Activated T-cell treated with anti-CD3 and anti-CD28 coated beads, Interleukin-2, amount 50 U/mL, for 72 hours (primary cell): ENCODE measurements around the gene BUD23. TPM values are rescaled to one million over a fixed set of nuclear protein-coding genes. Genes with fewer than 3 reads are reported as not detected.
A peak's percentile ranks its signal among the peaks of the same experiment; 100 is the strongest.
"Not testable (repeated sequence)": the region's sequence is repeated elsewhere in the genome, so short reads cannot be mapped to it uniquely, and the experiment has no call there.

Source experiments
- ATAC-seq, 2 donors: fragments of 150-1000 bp; cut with Tn5 transposase; replicated peaks in 1 of 2; 2 replicates each; pipeline ENCODE4 v1.10.0; 2021; ENCODE audit warnings: moderate library complexity in 2 of 2, mild to moderate bottlenecking in 1 of 2
- DNase-seq, 2 donors: peaks; one replicate each; pipeline ENCODE4 v3.0.0; 2021 to 2022; ENCODE audit warnings: mixed read lengths in 1 of 2
- H3K27ac Mint-ChIP-seq: one replicate; pipeline ENCODE4 v1.8.0; 2022; ENCODE audit warnings: mild to moderate bottlenecking, moderate library complexity, mixed read lengths
- H3K27me3 Mint-ChIP-seq: one replicate; pipeline ENCODE4 v1.8.0; 2022; ENCODE audit warnings: low read depth, mixed read lengths
- H3K36me3 Mint-ChIP-seq, 2 donors: one replicate each; pipeline ENCODE4 v1.8.0; 2022; ENCODE audit warnings: mixed read lengths in 2 of 2, mild to moderate bottlenecking in 1 of 2; ENCODE audit not compliant: insufficient read depth in 2 of 2
- H3K4me1 Mint-ChIP-seq: one replicate; pipeline ENCODE4 v1.8.0; 2022; ENCODE audit warnings: low read depth, mixed read lengths
- H3K4me3 Mint-ChIP-seq, 2 donors: one replicate each; pipeline ENCODE4 v1.8.0; 2022; ENCODE audit warnings: mild to moderate bottlenecking in 2 of 2, mixed read lengths in 2 of 2, moderate library complexity in 2 of 2
- H3K9me3 Mint-ChIP-seq, 2 donors: one replicate each; pipeline ENCODE4 v1.8.0; 2022; ENCODE audit warnings: mixed read lengths in 2 of 2
- total RNA-seq, 2 donors: library from RNA; stranded (reverse); gene quantifications; one replicate each; pipeline ENCODE4 v1.2.3, GENCODE V29; 2022

BUD23 gene
- total RNA-seq, 2 donors from 2014 or later = 87.0 to 90.9 TPM

DNA sequence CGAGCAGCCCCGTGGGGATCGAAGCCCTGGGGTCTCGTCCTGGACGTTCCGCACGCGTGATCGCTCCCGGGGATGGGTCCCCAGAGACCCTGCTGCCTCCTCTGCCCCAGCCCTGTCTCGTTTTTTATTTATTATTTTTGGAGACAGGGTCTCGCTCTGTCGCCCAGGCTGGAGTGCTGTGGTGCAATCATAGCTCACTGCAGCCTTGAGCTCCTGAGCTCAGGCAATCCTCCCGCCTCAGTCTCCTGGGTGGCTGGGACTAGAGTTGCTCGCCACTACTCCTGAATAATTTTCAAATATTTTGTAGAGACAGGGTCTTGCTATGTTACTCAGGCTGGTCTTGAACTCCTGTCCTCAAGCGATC, 36.4 kb downstream of the BUD23 start:
- H3K9me3 Mint-ChIP-seq = no peaks in the 10 kb centered on the region
- DNase-seq (no peak), ATAC-seq (no peak)
- peaks cover 42% of the 10 kb centered on the region for H3K4me1 Mint-ChIP-seq
- H3K27me3 Mint-ChIP-seq = peaks cover 9% of the 10 kb centered on the region
- H3K36me3 Mint-ChIP-seq = no peaks in the 10 kb centered on the region
- no peak overlapping the region for H3K27ac Mint-ChIP-seq
- H3K4me3 Mint-ChIP-seq = peak overlapping the region; percentile 78 to 81

GRCh38 chr7:73720443-73720842, 37.0 kb downstream of the BUD23 start:
- not testable (repeated sequence) for DNase-seq, H3K36me3 Mint-ChIP-seq, H3K27ac Mint-ChIP-seq, ATAC-seq, H3K9me3 Mint-ChIP-seq, H3K27me3 Mint-ChIP-seq
- Mint-ChIP-seq H3K4me3 (peak overlapping the region; percentile 78 to 81), H3K4me1 (peaks cover 37% of the 10 kb centered on the region)

DNA sequence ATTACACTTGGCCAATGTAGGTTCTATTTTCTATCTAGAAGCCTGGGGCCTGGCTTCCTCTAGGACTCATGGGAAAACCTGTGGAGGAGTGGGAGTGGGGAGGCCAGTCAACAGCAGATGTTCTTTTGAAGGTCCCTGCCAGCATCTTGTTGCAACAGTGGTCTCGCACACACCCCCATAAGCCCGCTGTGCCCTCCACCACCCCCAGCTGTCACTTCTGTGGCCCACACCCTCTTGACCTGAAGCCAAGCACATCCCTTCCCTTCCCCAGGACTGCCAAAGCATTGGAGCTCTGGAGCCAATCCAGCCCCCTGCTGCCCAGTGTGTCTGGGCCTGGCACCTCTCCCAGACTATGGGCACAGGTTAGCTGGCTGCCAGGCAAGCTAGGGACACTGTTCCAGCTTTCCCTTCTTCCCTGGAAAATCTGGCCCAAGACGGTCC, 38.0 kb downstream of the BUD23 start:
- Mint-ChIP-seq H3K27ac (no peak overlapping the region), H3K36me3 (no peaks in the 10 kb centered on the region), H3K4me1 (peaks cover 28% of the 10 kb centered on the region), H3K27me3 (peaks cover 9% of the 10 kb centered on the region), H3K4me3 (peak overlapping the region; percentile 31 to 35), H3K9me3 (no peaks in the 10 kb centered on the region)
- DNase-seq (no peak), ATAC-seq (no peak)

- not testable (repeated sequence) for H3K27ac Mint-ChIP-seq, H3K27me3 Mint-ChIP-seq, H3K4me3 Mint-ChIP-seq, DNase-seq, ATAC-seq, H3K36me3 Mint-ChIP-seq, H3K9me3 Mint-ChIP-seq
- H3K4me1 Mint-ChIP-seq = peaks cover 22% of the 10 kb centered on the region
These were observed 38.8 kb downstream of the BUD23 start for GRCh38 chr7:73722182-73722581.

GRCh38 chr7:73722785-73723184, 39.4 kb downstream of the BUD23 start:
- Mint-ChIP-seq H3K9me3 (no peaks in the 10 kb centered on the region), H3K36me3 (no peaks in the 10 kb centered on the region), H3K27ac (no peak overlapping the region), H3K4me3 (no peak overlapping the region), H3K4me1 (peaks cover 16% of the 10 kb centered on the region), H3K27me3 (peaks cover 9% of the 10 kb centered on the region)
- DNase-seq (no peak), ATAC-seq (no peak)

DNA sequence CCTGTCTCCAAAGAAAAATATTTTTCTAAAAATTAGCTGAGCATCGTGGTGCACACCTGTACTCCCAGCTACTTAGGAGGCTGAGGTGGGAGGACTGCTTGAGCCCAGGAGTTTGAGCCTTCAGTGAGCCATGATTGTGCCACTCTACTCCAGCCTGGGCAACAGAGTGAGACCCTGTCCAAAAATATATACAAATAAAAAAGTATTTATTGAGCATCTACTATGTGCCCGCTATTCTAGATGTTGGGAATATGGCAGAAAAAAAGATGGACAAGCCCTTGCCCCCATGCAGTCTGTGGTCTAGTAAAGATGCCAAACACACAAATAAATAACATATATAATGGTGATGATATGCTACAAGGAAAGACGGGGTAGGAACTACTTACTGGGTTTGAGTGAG, 40.4 kb downstream of the BUD23 start:
- no peak for DNase-seq
- peaks cover 6% of the 10 kb centered on the region for H3K4me1 Mint-ChIP-seq
- H3K4me3 Mint-ChIP-seq = no peak overlapping the region
- no peaks in the 10 kb centered on the region for H3K36me3 Mint-ChIP-seq
- no peaks in the 10 kb centered on the region for H3K9me3 Mint-ChIP-seq
- H3K27ac Mint-ChIP-seq = no peak overlapping the region
- no peak for ATAC-seq
- H3K27me3 Mint-ChIP-seq = peaks cover 16% of the 10 kb centered on the region

DNA sequence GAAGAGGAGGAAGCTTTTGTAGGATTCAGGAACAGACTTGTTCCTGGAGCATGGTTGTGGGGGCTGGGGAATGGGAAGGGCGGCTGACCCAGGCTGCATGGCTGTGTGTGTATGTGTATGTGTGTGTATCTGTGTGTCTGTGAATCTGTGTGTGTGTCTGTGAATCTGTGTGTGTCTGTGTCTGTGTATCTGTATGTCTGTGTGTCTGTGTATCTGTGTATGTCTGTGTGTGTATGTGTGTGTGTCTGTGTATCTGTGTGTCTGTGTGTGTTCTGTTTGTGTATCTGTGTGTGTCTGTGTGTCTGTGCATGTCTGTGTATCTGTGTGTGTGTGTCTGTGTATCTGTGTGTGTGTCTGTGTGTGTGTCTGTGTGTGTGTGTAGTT, 42.7 kb downstream of the BUD23 start:
- no peaks in the 10 kb centered on the region for H3K36me3 Mint-ChIP-seq
- no peaks in the 10 kb centered on the region for H3K4me1 Mint-ChIP-seq
- H3K27ac Mint-ChIP-seq = no peak overlapping the region
- ATAC-seq (peak; percentile 53 to 54), DNase-seq (no peak)
- H3K4me3 Mint-ChIP-seq = no peak overlapping the region
- H3K27me3 Mint-ChIP-seq = peaks cover 7% of the 10 kb centered on the region
- H3K9me3 Mint-ChIP-seq = no peaks in the 10 kb centered on the region

GRCh38 chr7:73727952-73728351, 44.6 kb downstream of the BUD23 start:
- H3K9me3 Mint-ChIP-seq = no peaks in the 10 kb centered on the region
- no peaks in the 10 kb centered on the region for H3K36me3 Mint-ChIP-seq
- ATAC-seq = no peak
- H3K4me3 Mint-ChIP-seq = no peak overlapping the region
- no peaks in the 10 kb centered on the region for H3K4me1 Mint-ChIP-seq
- no peak for DNase-seq
- H3K27ac Mint-ChIP-seq = no peak overlapping the region
- peaks cover 7% of the 10 kb centered on the region for H3K27me3 Mint-ChIP-seq

DNA sequence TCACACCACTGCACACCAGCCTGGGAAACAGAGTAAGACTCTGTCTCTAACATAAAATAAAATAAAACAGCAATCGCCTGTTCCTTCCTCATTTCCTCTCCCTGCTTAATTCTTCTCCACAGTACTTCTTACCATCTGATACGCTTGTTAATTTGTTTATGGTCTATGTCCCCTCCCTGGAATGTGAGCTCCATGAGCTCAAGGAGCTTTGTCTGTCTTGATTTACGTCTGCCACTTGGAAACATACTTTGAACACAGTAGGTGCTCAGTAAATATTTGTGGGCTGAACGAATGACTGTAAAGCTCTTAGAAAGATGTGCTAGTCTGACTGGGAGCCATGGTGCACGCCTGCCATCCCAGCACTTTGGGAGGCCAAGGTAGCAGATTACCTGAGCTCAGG, 45.2 kb downstream of the BUD23 start:
- DNase-seq (no peak), ATAC-seq (no peak)
- no peaks in the 10 kb centered on the region for H3K36me3 Mint-ChIP-seq
- no peak overlapping the region for H3K27ac Mint-ChIP-seq
- no peaks in the 10 kb centered on the region for H3K9me3 Mint-ChIP-seq
- peaks cover 7% of the 10 kb centered on the region for H3K27me3 Mint-ChIP-seq
- no peaks in the 10 kb centered on the region for H3K4me1 Mint-ChIP-seq
- no peak overlapping the region for H3K4me3 Mint-ChIP-seq

- Mint-ChIP-seq H3K4me3 (no peak overlapping the region), H3K27ac (no peak overlapping the region), H3K9me3 (no peaks in the 10 kb centered on the region), H3K36me3 (no peaks in the 10 kb centered on the region), H3K4me1 (peaks cover 11% of the 10 kb centered on the region), H3K27me3 (peaks cover 7% of the 10 kb centered on the region)
- ATAC-seq (no peak), DNase-seq (no peak)
These were observed 47.1 kb downstream of the BUD23 start for GRCh38 chr7:73730485-73730884.

- H3K4me1 Mint-ChIP-seq = peaks cover 19% of the 10 kb centered on the region
- no peaks in the 10 kb centered on the region for H3K9me3 Mint-ChIP-seq
- ATAC-seq (no peak), DNase-seq (no peak)
- no peak overlapping the region for H3K4me3 Mint-ChIP-seq
- peaks cover 7% of the 10 kb centered on the region for H3K27me3 Mint-ChIP-seq
- no peaks in the 10 kb centered on the region for H3K36me3 Mint-ChIP-seq
- H3K27ac Mint-ChIP-seq = no peak overlapping the region
These were observed 49.0 kb downstream of the BUD23 start for GRCh38 chr7:73732397-73732796.

DNA sequence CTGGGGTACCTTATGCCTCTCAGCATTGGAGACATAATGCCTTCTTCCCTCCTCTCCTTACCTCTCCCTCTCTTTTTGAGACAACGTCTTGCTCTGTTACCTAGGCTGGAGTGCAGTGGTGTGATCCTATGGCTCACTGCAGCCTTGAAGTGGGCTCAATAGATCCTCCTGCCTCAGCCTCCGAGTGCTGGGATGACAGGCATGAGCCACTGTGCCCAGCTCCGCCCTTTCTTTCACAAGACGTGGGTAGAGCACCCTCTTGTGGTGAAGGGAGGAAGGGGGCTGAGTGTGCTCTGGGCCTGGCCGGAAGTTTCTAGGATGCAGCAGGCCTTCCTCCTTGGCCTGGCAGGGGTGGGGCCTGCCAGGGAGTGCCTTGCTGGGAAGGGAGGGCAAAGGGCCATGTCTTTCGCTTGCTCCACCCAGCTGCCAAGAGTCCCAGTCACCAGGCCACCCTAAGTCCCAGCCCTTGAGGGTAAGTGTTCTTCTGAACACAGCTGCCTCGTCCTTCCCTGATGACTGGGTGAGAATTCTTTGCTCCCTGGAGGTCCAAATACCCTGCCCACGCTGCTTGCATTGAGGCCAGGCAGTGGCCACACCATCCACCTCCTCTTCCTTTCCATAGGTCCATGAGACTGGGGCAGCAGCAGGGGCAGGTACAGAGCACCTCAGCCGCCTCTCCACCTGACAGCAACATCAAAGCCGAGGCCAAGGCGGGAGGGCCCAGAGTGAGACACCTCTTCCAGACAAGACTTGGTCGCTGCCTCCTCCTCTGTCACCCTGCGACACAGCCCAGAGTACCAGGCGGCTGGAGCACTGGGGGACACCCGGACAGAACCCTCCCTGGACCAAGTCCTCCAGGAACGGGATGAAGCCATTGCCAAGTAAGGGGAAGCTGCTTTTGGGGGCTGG, 51.5 kb downstream of the BUD23 start:
- DNase-seq (peak; percentile 87 to 89), ATAC-seq (peak; percentile 59 to 60)
- H3K36me3 Mint-ChIP-seq = no peaks in the 10 kb centered on the region
- no peaks in the 10 kb centered on the region for H3K9me3 Mint-ChIP-seq
- no peaks in the 10 kb centered on the region for H3K27me3 Mint-ChIP-seq
- H3K4me1 Mint-ChIP-seq = peaks cover 34% of the 10 kb centered on the region
- no peak overlapping the region for H3K27ac Mint-ChIP-seq
- H3K4me3 Mint-ChIP-seq = peak overlapping the region in 1 of 2 donors; percentile 61

DNA sequence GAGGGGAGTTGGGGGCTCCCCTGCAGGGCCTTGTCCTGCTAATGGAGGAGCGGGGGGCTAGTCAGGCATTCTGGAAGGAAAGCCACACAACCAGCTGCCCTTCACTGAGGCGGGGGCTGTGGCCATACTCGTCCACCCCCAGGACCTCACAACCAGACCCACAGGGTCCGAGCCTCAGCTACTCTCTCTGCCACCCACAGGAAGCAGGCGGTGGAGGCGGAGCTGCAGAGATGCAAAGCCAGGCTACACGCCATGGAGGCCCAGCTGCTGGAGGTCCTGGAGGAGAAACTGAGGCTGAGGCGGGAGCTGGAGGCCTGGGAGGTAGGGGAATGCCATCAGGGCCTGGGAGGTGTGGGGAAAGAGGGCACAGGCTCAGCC, 52.1 kb downstream of the BUD23 start:
- Mint-ChIP-seq H3K27me3 (no peaks in the 10 kb centered on the region), H3K36me3 (no peaks in the 10 kb centered on the region), H3K9me3 (no peaks in the 10 kb centered on the region), H3K27ac (no peak overlapping the region), H3K4me3 (no peak overlapping the region), H3K4me1 (peaks cover 34% of the 10 kb centered on the region)
- DNase-seq (no peak), ATAC-seq (no peak)

- H3K36me3 Mint-ChIP-seq = no peaks in the 10 kb centered on the region
- H3K9me3 Mint-ChIP-seq = no peaks in the 10 kb centered on the region
- peaks cover 34% of the 10 kb centered on the region for H3K4me1 Mint-ChIP-seq
- no peaks in the 10 kb centered on the region for H3K27me3 Mint-ChIP-seq
- no peak overlapping the region for H3K27ac Mint-ChIP-seq
- no peak for ATAC-seq
- H3K4me3 Mint-ChIP-seq = peak overlapping the region in 1 of 2 donors; percentile 91
- DNase-seq = no peak
These were observed 53.5 kb downstream of the BUD23 start for GRCh38 chr7:73736885-73737284.
